Astrocyte (in vitro differentiated cells and primary cell): ENCODE measurements around the gene KLHDC8A.

Source experiments
- CTCF ChIP-seq: IDR thresholded peaks from 2 replicates; pipeline ENCODE4 v1.5.1; 2011; ENCODE audit warnings: low read depth, mild to moderate bottlenecking, inconsistent platforms, low read length, moderate library complexity; ENCODE audit not compliant: insufficient read depth
- EZH2 ChIP-seq: IDR thresholded peaks from 2 replicates; pipeline ENCODE4 v1.6.1; 2012; ENCODE audit warnings: mild to moderate bottlenecking, low read length, inconsistent platforms; ENCODE audit not compliant: insufficient read depth

- TF ChIP-seq CTCF (no peak), EZH2 (no peak)
Observed at GRCh38 chr1:205382561-205382960, 25.8 kb upstream of the KLHDC8A start.
